Stomach (tissue), 9 donors: ENCODE measurements around the gene SHISAL1. TPM values are rescaled to one million over a fixed set of nuclear protein-coding genes. Genes with fewer than 3 reads are reported as not detected.

ENCODE experiments used
- DNase-seq, 2 donors: peaks; one replicate each; pipeline versions ENCODE4 v3.0.0 to v3.0.0-alpha.2; 2013 to 2019
- H3K27ac ChIP-seq, 5 donors: fragments of 200-600 bp in 4 of 5; sonication (generic) in 4 of 5; one replicate each; pipeline ENCODE4 v1.5.1; 2013 to 2019; ENCODE audit warnings: mild to moderate bottlenecking in 1 of 5, moderate library complexity in 1 of 5
- H3K27me3 ChIP-seq, 3 donors: fragments of 200-600 bp; sonication (generic); one replicate each; pipeline ENCODE4 v1.5.1; 2017 to 2019; ENCODE audit warnings: mixed run types in 1 of 3
- H3K36me3 ChIP-seq, 4 donors: fragments of 200-600 bp; sonication (generic); 1 replicate in 3 of 4; 2 replicates in 1 of 4; pipeline ENCODE4 v1.5.1; 2016 to 2019
- H3K4me1 ChIP-seq, 4 donors: fragments of 200-600 bp; sonication (generic); one replicate each; pipeline ENCODE4 v1.5.1; 2016 to 2019
- H3K4me3 ChIP-seq, 4 donors: fragments of 200-600 bp; sonication (generic) in 3 of 4; one replicate each; pipeline ENCODE4 v1.5.1; 2016 to 2019; ENCODE audit warnings: mild to moderate bottlenecking in 1 of 4
- H3K9me3 ChIP-seq, 4 donors: fragments of 200-600 bp; sonication (generic); one replicate each; pipeline ENCODE4 v1.5.1; 2016 to 2019
- EP300 ChIP-seq: sonication (generic); formaldehyde crosslinking; IDR thresholded peaks from one replicate; pipeline ENCODE4 v1.6.1; 2017; ENCODE audit warnings: antibody characterized with exemption
- POLR2A ChIP-seq, 4 donors: fragments of 450-650 bp; IDR thresholded peaks; one replicate each; pipeline ENCODE4 v1.6.1; 2016; ENCODE audit warnings: antibody characterized with exemption in 4 of 4, control low read depth in 2 of 4, mild to moderate bottlenecking in 1 of 4, moderate library complexity in 1 of 4
- POLR2AphosphoS5 ChIP-seq, 3 donors: sonication (generic); formaldehyde crosslinking; IDR thresholded peaks; one replicate each; pipeline ENCODE4 v1.6.1; 2016; ENCODE audit warnings: antibody characterized with exemption in 3 of 3
- WGBS, 5 donors: extraction: QIAGEN DNeasy Blood & Tissue Kit in 3 of 5; methylation state at CpG; one replicate each; pipeline versions ENCODE4 v1.1.5 to v1.1.7; 2013 to 2018; 5-methylcytosine and 5-hydroxymethylcytosine counted together
- intact Hi-C: fragments of 100-400 bp; cut with DNase I; formaldehyde crosslinking; loops from one replicate; pipeline ENCODE4 v1.15.1; 2023; ENCODE audit warnings: low total_unique reads
- polyA plus RNA-seq, 3 donors: library from polyadenylated mRNA; stranded (reverse); fragments of 200-250 nt; gene quantifications; one replicate each; pipeline ENCODE4 v1.2.3, GENCODE V29; 2013
- total RNA-seq, 5 donors: library from RNA; depleted of rRNA; stranded (reverse); fragments of >200 nt; gene quantifications; one replicate each; pipeline versions ENCODE4 v1.1.0 to v1.2.3, GENCODE V29; 2014 to 2016
- TF ChIP-seq, protein P1 (sequence below), 7 experiments: fragments of 450-650 bp in 4 of 7; fragments of 200-600 bp in 3 of 7; sonication (generic) in 3 of 7; IDR thresholded peaks; one replicate each; pipeline ENCODE4 v1.5.1; 2016 to 2019; ENCODE audit warnings: antibody characterized with exemption in 7 of 7, control low read depth in 2 of 7, mild to moderate bottlenecking in 1 of 7
- donor health status: healthy with polysubstance abuse.
- donor health status: Bipolar disorder and iron deficiency.
- donor health status: healthy.

The SHISAL1 gene
- total and polyA plus RNA-seq, 8 donors: 0.43 to 19.3 (median 1.2) TPM

DNA sequence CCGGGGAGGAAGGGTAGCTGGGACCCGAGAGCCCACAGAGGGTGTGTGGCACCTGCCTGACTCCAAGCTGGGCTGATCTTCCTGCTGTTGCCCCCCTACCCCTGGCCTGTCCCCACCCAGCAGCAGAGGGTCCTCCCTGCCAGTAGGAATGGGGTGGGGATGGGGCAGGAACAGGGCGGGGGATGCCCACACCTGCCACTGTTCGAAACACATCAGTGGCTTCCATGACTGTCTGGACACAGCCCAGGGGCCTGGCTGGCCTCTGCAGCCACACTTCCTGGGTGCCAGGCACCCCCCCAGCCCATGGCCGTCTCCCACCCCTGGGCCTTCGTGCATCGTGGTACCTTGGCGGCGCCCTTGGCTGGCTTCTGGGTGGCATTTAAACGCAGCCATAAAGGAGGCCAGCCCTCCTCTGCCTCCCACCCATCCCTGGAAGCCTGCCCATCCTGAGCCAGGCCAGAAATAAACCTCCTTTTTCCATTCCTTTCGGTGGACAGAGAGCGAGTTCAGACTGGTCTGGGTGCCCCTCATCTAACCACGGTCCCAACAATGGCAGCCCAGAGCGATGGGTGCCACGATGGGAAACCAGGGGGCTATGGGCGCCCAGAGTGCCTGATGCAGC lies 745 bp upstream of the SHISAL1 start:
- Histone ChIP-seq H3K27me3 (peaks cover 0 to 11% (median 0%) of the 10 kb centered on the region in 3 donors), H3K4me3 (no peak overlapping the region), H3K36me3 (no peaks in the 10 kb centered on the region), H3K9me3 (no peaks in the 10 kb centered on the region), H3K27ac (peak overlapping the region in 1 of 5 donors; percentile 8), H3K4me1 (peaks cover 0 to 31% (median 11%) of the 10 kb centered on the region in 4 donors)
- intact Hi-C loops: no loop called here
- DNase-seq: no peak
- WGBS, 5 donors: 73 to 83% (median 78%) methylated on average over 12 to 16 of the region's 16 CpGs
- TF ChIP-seq, protein P1, sequence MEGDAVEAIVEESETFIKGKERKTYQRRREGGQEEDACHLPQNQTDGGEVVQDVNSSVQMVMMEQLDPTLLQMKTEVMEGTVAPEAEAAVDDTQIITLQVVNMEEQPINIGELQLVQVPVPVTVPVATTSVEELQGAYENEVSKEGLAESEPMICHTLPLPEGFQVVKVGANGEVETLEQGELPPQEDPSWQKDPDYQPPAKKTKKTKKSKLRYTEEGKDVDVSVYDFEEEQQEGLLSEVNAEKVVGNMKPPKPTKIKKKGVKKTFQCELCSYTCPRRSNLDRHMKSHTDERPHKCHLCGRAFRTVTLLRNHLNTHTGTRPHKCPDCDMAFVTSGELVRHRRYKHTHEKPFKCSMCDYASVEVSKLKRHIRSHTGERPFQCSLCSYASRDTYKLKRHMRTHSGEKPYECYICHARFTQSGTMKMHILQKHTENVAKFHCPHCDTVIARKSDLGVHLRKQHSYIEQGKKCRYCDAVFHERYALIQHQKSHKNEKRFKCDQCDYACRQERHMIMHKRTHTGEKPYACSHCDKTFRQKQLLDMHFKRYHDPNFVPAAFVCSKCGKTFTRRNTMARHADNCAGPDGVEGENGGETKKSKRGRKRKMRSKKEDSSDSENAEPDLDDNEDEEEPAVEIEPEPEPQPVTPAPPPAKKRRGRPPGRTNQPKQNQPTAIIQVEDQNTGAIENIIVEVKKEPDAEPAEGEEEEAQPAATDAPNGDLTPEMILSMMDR (IDR thresholded peaks at IDR 0.05): no peak
- TF ChIP-seq POLR2AphosphoS5 (IDR thresholded peaks at IDR 0.05) (no peak), POLR2A (IDR thresholded peaks at IDR 0.05) (no peak), EP300 (no peak)

DNA sequence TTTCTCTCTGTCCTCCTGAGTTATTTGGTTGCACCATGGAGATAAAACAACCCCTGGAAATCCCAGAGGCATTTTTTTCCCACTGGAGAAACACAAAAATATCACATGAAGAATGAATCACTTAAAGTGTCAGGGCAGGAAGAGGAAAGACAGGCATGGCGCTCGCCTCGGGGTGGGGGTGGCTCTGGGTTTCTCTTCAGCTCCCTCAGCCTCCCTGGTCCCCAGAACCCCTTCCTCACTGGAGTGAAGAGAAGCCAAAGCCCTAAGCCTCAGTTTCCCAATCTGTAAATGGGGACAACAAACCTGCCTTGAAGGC lies 938 bp downstream of the SHISAL1 start:
- no peaks in the 10 kb centered on the region for H3K9me3 ChIP-seq
- intact Hi-C loops: no loop called here
- 49 to 83% (median 60%) methylated on average over 3 of the region's 3 CpGs for WGBS, 5 donors
- TF ChIP-seq POLR2AphosphoS5 (IDR thresholded peaks at IDR 0.05) (no peak), POLR2A (IDR thresholded peaks at IDR 0.05) (no peak), EP300 (no peak)
- TF ChIP-seq, protein P1 (IDR thresholded peaks at IDR 0.05): no peak
- no peak overlapping the region for H3K4me3 ChIP-seq
- peaks cover 0 to 11% (median 0%) of the 10 kb centered on the region in 3 donors for H3K27me3 ChIP-seq
- DNase-seq: no peak
- H3K27ac ChIP-seq: peak overlapping the region in 2 of 5 donors; percentile 21 to 88
- peaks cover 3 to 39% (median 20%) of the 10 kb centered on the region in 4 donors for H3K4me1 ChIP-seq
- no peaks in the 10 kb centered on the region for H3K36me3 ChIP-seq

DNA sequence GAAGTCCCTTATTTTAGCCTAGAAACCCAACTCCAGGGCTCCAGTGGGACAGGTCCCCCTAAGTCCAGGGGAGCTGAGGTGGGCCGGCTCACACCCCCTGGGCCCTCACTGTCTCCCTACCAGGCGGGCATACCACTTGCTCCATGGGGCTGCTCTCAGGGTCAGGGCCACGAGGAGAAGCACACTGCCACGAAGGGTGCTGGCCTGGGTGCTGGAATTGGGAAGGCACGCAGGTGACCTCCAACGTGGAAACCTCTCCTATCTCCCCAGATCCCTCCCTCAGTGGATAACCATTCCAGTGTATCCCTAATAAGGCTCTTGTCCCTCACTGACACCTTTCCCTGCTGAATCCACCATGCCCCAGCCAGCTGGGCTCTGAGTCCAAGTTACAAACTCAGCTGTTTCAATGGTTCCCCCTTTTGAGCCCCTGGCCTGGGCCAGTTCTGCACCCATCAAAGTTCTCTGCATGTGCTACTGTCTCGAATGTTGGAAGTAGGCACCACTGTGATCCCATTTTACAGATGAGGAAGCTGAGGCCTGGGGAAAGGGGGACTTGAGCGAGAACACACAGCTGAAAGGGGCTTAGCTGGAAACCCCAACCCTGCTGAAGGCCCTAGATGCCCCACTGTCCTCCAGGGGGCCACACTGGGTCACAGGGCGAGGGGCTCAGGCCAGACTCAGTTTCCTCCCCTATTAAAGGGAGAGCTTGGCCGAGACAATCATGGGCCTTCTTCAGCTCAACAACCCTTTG lies 1.5 kb downstream of the SHISAL1 start:
- peaks cover 0 to 11% (median 0%) of the 10 kb centered on the region in 3 donors for H3K27me3 ChIP-seq
- peaks cover 3 to 39% (median 22%) of the 10 kb centered on the region in 4 donors for H3K4me1 ChIP-seq
- DNase-seq: no peak
- no peak overlapping the region for H3K4me3 ChIP-seq
- no peaks in the 10 kb centered on the region for H3K36me3 ChIP-seq
- intact Hi-C loops: no loop called here
- peak overlapping the region in 2 of 5 donors; percentile 21 to 88 for H3K27ac ChIP-seq
- TF ChIP-seq POLR2AphosphoS5 (IDR thresholded peaks at IDR 0.05) (no peak), EP300 (no peak), POLR2A (IDR thresholded peaks at IDR 0.05) (no peak)
- TF ChIP-seq, protein P1 (IDR thresholded peaks at IDR 0.05): no peak
- 83 to 89% (median 85%) methylated on average over 7 to 10 of the region's 10 CpGs for WGBS, 5 donors
- H3K9me3 ChIP-seq: no peaks in the 10 kb centered on the region

DNA sequence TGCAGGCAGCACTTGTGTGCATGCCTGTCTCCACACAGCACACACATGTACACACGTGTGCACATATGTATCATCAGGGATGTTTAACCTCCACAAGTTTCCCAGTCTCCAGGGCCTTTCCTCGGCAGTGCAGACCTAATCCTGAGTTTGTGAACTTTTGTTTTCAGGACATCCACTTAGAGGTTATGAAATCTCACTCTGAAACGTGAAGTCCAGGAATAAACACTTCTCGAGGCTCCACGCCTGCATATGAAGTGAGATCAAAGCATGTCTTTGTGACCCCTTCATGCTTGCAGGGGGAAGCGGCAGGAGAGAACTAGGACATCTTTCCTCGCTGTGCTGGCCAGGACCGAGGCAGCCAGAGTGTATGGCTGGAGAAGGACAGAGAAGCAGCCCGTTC lies 3.1 kb downstream of the SHISAL1 start:
- Histone ChIP-seq H3K36me3 (no peaks in the 10 kb centered on the region), H3K4me3 (no peak overlapping the region), H3K27ac (peak overlapping the region in 3 of 5 donors; percentile 25 to 88 (median 62)), H3K27me3 (peaks cover 0 to 4% (median 0%) of the 10 kb centered on the region in 3 donors), H3K9me3 (no peaks in the 10 kb centered on the region), H3K4me1 (peaks cover 3 to 47% (median 23%) of the 10 kb centered on the region in 4 donors)
- 62 to 76% (median 68%) methylated on average over 9 of the region's 9 CpGs for WGBS, 5 donors
- TF ChIP-seq EP300 (peak; percentile 63), POLR2A (IDR thresholded peaks at IDR 0.05) (no peak), POLR2AphosphoS5 (IDR thresholded peaks at IDR 0.05) (peak in 2 of 3 donors; percentile 21 to 30)
- intact Hi-C loops: no loop called here
- DNase-seq: no peak
